Nephron progenitor cell (in vitro differentiated cells): ENCODE results near the gene RPS19BP1.

ENCODE experiments used
- DNase-seq: peaks from one replicate; pipeline ENCODE4 v3.0.0; 2021
- H3K27ac Mint-ChIP-seq: 2 replicates; pipeline ENCODE4 v1.8.0; 2021; ENCODE audit warnings: mild to moderate bottlenecking, moderate library complexity, mixed read lengths
- H3K27me3 Mint-ChIP-seq: 2 replicates; pipeline ENCODE4 v1.8.0; 2021; ENCODE audit warnings: mild to moderate bottlenecking, low read depth, mixed read lengths; ENCODE audit not compliant: poor library complexity
- H3K36me3 Mint-ChIP-seq: 2 replicates; pipeline ENCODE4 v1.8.0; 2021; ENCODE audit warnings: low read depth, mixed read lengths
- H3K4me1 Mint-ChIP-seq: 2 replicates; pipeline ENCODE4 v1.8.0; 2021; ENCODE audit warnings: mixed read lengths
- H3K4me3 Mint-ChIP-seq: 2 replicates; pipeline ENCODE4 v1.8.0; 2021; ENCODE audit warnings: mild to moderate bottlenecking, moderate library complexity, mixed read lengths
- H3K9me3 Mint-ChIP-seq: 2 replicates; pipeline ENCODE4 v1.8.0; 2021; ENCODE audit warnings: mild to moderate bottlenecking, moderate library complexity, mixed read lengths
- TF ChIP-seq, protein P1 (sequence below): fragments of 200-600 bp; sonication (generic); IDR thresholded peaks from 2 replicates; pipeline ENCODE4 v1.5.0; 2021; ENCODE audit warnings: antibody characterized with exemption

RPS19BP1 gene

DNA sequence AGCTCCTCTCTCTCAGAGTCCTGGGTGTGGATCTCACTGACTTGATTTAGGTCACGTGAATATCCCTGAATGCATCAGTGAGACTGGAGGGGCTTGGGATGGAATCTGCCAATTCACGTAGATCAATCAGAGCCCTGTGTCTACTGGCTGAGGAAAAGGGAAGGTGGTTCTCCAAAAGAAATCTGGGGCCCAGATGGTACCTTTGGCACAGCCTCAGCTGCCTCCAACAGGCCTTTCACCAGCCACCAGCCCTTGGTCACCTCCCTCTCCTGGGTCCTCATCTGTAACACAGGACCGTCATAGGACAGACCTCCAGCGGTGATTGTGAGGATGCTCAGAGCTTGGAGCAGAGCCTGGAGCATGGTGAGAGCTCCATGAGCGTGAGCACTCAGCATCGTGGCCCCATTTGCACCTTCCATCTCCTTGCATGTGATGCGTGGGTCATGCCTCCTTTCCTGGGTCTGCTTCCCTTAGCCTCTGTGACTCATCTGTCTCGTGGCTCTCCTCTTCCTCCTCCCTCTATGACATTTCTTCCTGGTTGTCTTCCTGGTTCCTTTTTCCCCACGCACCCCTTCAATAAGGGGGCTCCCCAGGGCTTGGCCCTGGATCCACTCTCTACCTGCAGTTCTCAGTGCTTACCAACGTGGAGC, 38.0 kb downstream of the RPS19BP1 start:
- peaks cover 35% of the 10 kb centered on the region for H3K4me1 Mint-ChIP-seq
- TF ChIP-seq, protein P1, sequence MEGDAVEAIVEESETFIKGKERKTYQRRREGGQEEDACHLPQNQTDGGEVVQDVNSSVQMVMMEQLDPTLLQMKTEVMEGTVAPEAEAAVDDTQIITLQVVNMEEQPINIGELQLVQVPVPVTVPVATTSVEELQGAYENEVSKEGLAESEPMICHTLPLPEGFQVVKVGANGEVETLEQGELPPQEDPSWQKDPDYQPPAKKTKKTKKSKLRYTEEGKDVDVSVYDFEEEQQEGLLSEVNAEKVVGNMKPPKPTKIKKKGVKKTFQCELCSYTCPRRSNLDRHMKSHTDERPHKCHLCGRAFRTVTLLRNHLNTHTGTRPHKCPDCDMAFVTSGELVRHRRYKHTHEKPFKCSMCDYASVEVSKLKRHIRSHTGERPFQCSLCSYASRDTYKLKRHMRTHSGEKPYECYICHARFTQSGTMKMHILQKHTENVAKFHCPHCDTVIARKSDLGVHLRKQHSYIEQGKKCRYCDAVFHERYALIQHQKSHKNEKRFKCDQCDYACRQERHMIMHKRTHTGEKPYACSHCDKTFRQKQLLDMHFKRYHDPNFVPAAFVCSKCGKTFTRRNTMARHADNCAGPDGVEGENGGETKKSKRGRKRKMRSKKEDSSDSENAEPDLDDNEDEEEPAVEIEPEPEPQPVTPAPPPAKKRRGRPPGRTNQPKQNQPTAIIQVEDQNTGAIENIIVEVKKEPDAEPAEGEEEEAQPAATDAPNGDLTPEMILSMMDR: no peak
- peaks cover 8% of the 10 kb centered on the region for H3K27me3 Mint-ChIP-seq
- no peaks in the 10 kb centered on the region for H3K36me3 Mint-ChIP-seq
- DNase-seq: no peak
- H3K27ac Mint-ChIP-seq: no peak overlapping the region
- H3K4me3 Mint-ChIP-seq: no peak overlapping the region
- no peaks in the 10 kb centered on the region for H3K9me3 Mint-ChIP-seq

DNA sequence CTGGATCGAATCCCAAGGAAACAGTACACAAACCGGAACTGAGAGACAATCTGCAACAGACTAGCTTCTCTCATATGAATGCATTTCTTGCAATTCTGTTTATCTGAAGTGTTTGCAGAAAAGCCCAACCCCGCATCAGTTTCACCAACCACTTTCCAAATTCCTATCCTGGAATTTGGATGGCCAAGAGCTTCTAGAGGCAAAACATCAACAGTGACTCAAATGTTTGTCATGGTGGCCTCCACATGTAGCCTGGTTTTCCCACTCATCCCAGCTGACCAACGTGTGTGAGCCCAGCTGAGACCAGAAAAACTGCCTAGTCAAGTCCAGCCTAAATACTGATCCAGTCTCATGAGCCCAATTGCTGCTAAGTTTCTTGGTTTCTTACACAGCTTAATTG, 38.8 kb downstream of the RPS19BP1 start:
- TF ChIP-seq, protein P1: no peak
- H3K9me3 Mint-ChIP-seq: no peaks in the 10 kb centered on the region
- H3K4me3 Mint-ChIP-seq: no peak overlapping the region
- peaks cover 27% of the 10 kb centered on the region for H3K4me1 Mint-ChIP-seq
- H3K27me3 Mint-ChIP-seq: peaks cover 8% of the 10 kb centered on the region
- no peak for DNase-seq
- no peaks in the 10 kb centered on the region for H3K36me3 Mint-ChIP-seq
- no peak overlapping the region for H3K27ac Mint-ChIP-seq

DNA sequence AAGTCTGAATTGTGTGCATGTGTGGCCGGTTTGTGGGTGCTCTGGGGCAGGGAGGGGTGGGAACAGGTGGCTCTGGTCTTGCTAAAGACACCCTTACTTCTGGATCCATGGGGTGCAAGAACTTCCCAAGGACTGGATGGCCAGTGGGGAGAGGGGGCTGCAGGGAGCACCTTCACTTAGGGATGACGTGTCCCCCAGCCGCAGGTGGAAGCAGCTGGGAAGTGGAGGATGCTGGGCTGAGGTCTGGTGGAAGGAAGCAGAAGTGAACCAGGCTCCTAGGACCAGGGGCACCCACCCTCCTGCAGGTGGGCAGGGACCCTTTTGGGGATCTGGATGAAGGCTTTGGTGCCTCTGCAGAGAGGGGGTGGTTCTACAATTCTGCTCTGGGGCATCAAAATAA, 40.4 kb downstream of the RPS19BP1 start:
- no peak for DNase-seq
- Mint-ChIP-seq H3K4me3 (no peak overlapping the region), H3K36me3 (peaks cover 5% of the 10 kb centered on the region), H3K4me1 (peaks cover 16% of the 10 kb centered on the region), H3K27ac (no peak overlapping the region), H3K9me3 (no peaks in the 10 kb centered on the region), H3K27me3 (peaks cover 8% of the 10 kb centered on the region)
- TF ChIP-seq, protein P1: no peak

DNA sequence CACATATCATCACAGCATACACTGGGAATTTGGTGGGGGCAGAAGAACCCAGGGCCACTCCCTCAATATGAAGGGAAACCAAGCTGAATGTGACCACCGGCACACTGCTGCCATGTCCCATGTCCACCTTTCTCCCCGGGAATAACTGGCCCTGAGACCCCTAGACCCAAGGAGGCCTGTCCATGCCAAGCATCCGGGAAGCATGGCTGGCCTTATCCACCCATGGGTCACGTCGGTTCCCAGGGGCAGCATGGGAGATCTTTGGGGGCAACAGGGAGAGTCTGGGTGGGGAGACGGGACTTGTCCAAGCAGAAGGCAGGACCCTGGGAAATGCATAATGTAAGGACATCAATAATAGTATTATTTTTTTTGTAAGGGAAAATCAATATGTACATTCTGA, 40.9 kb downstream of the RPS19BP1 start:
- Mint-ChIP-seq H3K36me3 (peaks cover 5% of the 10 kb centered on the region), H3K27ac (no peak overlapping the region), H3K9me3 (no peaks in the 10 kb centered on the region), H3K27me3 (peaks cover 8% of the 10 kb centered on the region), H3K4me3 (no peak overlapping the region), H3K4me1 (peaks cover 15% of the 10 kb centered on the region)
- DNase-seq: no peak
- TF ChIP-seq, protein P1: no peak

DNA sequence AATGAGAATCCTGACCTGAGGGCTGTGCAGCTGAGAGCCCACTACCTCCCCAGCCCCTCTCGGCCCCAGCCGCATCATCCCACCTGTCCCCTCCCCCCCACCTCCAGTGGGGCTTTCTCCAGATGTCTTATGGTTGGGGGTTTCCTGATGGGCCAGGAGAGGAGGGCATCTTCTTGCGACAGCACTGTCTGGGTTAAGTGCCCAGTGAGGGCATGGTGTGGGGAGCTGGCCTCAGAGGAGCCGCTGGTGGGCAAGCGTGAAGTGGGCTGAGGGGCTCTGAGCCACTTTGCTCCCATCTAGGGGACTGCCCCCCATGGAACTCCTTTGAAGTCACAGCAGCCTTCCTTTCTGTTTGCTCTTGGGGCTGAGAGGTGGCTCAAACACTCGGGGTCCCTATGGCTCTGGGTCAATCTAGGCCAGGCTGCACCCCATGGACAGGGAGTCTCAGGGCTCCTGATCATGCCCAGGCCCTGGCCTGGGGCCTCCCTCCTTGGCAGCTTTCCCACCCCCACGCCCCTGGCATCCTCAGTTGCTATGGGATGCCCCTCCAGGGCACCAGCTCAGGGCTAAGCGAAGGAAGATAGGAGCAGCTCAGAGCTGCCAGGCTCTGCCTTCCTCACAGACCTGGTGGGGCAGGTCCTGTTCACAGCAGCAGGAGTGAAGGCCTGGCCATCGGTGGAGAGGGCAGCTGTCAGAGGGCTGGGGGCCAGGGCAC, 41.4 kb downstream of the RPS19BP1 start:
- no peaks in the 10 kb centered on the region for H3K9me3 Mint-ChIP-seq
- H3K36me3 Mint-ChIP-seq: peaks cover 5% of the 10 kb centered on the region
- no peak overlapping the region for H3K4me3 Mint-ChIP-seq
- TF ChIP-seq, protein P1: no peak
- peaks cover 8% of the 10 kb centered on the region for H3K27me3 Mint-ChIP-seq
- no peak overlapping the region for H3K27ac Mint-ChIP-seq
- peaks cover 10% of the 10 kb centered on the region for H3K4me1 Mint-ChIP-seq
- DNase-seq: no peak
